ENCODE data around the gene ARHGAP25.
"Not testable (repeated sequence)": the region's sequence is repeated elsewhere in the genome, so short reads cannot be mapped to it uniquely, and the experiment has no call there.

DNA sequence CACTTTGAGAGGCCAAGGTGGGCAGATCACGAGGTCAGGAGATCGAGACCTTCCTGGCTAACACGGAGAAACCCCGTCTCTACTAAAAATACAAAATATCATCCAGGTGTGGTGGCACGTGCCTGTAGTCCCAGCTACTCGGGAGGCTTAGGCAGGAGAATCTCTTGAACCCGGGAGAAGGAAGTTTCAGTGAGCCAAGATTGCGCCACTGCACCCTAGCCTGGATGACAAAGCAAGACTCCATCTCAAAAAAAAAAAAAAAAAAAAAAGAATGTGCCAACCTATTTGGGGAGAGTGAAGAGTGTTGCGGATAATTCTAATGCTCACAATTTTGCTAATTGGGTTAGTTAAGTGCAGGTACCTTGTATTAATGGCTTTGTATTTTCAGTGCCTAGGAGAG, 67.5 kb downstream of the ARHGAP25 start:
- TF ChIP-seq, protein P1, sequence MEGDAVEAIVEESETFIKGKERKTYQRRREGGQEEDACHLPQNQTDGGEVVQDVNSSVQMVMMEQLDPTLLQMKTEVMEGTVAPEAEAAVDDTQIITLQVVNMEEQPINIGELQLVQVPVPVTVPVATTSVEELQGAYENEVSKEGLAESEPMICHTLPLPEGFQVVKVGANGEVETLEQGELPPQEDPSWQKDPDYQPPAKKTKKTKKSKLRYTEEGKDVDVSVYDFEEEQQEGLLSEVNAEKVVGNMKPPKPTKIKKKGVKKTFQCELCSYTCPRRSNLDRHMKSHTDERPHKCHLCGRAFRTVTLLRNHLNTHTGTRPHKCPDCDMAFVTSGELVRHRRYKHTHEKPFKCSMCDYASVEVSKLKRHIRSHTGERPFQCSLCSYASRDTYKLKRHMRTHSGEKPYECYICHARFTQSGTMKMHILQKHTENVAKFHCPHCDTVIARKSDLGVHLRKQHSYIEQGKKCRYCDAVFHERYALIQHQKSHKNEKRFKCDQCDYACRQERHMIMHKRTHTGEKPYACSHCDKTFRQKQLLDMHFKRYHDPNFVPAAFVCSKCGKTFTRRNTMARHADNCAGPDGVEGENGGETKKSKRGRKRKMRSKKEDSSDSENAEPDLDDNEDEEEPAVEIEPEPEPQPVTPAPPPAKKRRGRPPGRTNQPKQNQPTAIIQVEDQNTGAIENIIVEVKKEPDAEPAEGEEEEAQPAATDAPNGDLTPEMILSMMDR (IDR thresholded peaks at IDR 0.05; ENCODE audit: extremely low read depth in 1 of 2, insufficient read depth in 1 of 2, low read depth in 1 of 2, low read length in 2 of 2), result not testable (repeated sequence)
- TF ChIP-seq EZH2 (IDR thresholded peaks at IDR 0.05; ENCODE audit: borderline replicate concordance, low read depth, low read length, severe bottlenecking); POLR2A (IDR thresholded peaks at IDR 0.05; ENCODE audit: low read depth, low read length); JUN (IDR thresholded peaks at IDR 0.05; ENCODE audit: borderline replicate concordance, insufficient read depth, insufficient read length, low read depth); POLR2AphosphoS5 (IDR thresholded peaks at IDR 0.05; ENCODE audit: insufficient read depth, low read depth, low read length); GATA2 (IDR thresholded peaks at IDR 0.05; ENCODE audit: insufficient read depth, insufficient read length, low read depth, low read length): not testable (repeated sequence)
- TF ChIP-seq, protein P2, sequence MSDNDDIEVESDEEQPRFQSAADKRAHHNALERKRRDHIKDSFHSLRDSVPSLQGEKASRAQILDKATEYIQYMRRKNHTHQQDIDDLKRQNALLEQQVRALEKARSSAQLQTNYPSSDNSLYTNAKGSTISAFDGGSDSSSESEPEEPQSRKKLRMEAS (IDR thresholded peaks at IDR 0.05; ENCODE audit: insufficient read depth, insufficient read length), result not testable (repeated sequence)

Data from endothelial cell of umbilical vein (primary cell).